Measurements from ENCODE around the gene KRT28. TPM values are rescaled to one million over a fixed set of nuclear protein-coding genes. Genes with fewer than 3 reads are reported as not detected.
"Not testable (repeated sequence)": the region's sequence is repeated elsewhere in the genome, so short reads cannot be mapped to it uniquely, and the experiment has no call there.

Gene KRT28
- total RNA-seq, 1 experiment from 2014 or later, result not detected

- no peak for DNase-seq (ENCODE audit: low read depth)
These were observed 20.4 kb downstream of the KRT28 start for GRCh38 chr17:40779181-40779909.

GRCh38 chr17:40778461-40778860 lies 21.3 kb downstream of the KRT28 start:
- DNase-seq (ENCODE audit: low read depth), result no peak

DNA sequence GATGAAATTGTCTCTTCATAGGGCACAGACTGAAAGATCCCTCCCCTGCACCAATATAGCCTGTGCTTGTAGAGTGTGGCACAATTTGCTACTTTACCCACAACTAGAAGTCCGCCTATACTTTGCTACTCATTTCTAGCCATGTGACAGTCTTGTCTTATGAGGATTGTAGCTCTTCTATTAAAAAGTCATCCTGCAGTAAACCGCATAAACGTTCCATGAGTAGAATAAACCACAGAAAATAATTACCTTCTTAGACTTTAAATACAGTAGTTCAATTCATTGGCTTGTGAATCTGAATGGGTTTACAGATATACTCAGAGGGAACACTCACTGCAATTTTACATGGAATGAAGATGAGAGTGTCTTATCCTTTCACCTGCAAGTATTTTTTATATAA lies 21.8 kb downstream of the KRT28 start:
- DNase-seq (ENCODE audit: low read depth), result no peak

- no peak for DNase-seq (ENCODE audit: low read depth)
These were observed 22.3 kb downstream of the KRT28 start for GRCh38 chr17:40777459-40777858.

GRCh38 chr17:40775945-40776344 lies 23.8 kb downstream of the KRT28 start:
- no peak for DNase-seq (ENCODE audit: low read depth)

DNA sequence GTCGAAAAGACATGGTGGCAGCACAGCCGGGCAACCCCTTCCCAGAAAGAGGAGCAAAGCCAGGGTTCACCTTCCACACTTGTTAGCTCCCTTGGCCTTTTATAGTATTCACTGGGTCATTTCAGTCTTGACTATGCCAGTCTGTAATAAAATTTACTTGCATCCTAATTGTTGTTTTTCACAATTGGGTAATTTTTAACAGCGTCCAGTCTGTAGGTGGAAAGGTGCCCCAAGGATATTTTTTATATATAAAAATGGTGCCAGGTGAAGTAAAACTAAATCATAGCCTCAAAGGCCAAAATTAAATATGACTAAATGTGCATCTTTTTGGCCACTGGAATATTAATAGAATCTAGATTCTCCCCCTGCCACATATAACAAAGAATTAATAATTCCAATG lies 27.7 kb downstream of the KRT28 start, which contains the start of gene KRT26:
TSS of gene KRT26 (minus strand) at position 101 of the 400 bp plus-strand sequence. CDS start at position 13, 88 bp downstream.
- DNase-seq (ENCODE audit: low read depth), result no peak

DNA sequence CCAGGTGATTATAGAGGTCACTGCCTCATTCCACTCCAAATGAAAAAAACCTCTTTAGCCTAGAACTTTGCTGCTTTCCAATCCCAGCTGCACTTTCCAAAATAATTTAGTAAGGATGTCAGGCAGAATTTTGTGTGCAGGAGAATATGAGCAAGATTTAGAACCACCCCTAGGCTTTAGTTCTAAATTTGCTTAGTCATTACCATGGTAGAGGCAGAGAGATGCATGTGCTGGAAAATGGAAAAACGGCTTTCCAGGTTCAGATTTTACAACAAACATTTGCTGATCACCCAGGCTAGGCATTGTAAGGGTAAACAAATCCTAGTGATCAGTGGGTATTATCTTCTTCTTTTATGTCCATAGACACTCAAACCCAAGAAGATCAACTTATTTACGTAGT lies 34.1 kb downstream of the KRT28 start:
- DNase-seq (ENCODE audit: low read depth), result no peak

DNA sequence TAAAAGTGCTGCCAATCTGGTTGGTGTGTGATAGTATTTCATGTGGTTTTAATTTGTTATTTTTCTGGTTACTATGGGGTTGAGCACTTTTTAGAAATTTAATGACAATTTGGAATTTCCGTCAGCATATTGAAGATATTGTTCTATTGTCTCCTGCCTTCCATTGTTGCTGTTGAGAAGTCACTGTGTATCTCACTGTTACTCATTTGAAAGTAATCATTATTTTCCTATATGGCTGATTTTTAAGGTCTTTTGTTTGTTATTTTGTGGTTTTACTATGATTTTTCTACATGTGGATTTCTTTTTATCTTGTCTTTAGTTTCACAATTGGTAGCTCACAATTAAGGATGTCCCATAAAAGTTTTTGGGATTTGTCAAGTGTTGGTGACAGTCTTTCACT lies 36.0 kb downstream of the KRT28 start:
- DNase-seq (ENCODE audit: low read depth), result no peak

DNA sequence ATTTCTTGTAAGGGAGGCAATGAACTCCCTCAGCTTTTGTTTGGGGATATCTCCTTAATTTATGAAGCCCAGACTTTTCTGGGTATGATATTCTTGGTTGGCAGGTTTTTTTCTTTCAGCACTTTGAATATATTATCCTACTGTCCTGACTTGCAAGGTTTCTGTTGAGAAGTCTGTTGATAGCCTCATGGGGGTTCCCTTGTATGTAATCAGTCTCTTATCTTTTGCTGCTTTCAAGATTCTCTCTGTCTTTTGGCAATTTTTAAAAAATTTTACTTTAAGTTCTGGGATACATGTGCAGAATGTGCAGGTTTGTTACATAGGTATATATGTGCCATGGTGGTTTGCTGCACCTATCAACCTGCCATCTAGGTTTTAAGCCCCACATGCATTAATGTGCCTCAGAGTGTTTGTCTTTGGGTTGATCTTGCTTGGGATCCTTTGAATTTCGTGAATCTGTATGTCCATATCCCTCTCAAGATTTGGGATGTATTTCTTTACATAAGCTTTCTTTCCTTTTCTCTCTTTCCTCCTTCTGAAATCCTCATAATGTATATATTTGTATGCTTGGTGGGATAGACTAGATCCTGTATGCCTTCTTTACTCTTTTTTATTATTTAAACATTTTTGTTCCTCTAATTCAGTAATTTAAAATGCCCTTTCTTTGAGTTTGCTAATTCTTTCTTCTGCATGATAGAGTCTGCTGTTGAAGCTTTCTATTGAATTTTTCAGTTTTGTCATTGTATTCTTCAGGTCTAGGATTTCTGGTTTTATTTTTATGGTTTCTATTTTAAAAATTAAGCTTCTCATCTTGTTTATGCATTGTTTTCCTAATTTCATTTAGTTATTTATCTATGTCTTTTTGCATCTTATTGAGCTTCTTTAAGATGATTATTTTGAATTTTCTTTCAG lies 39.4 kb downstream of the KRT28 start:
- no peak for DNase-seq (ENCODE audit: low read depth)

DNA sequence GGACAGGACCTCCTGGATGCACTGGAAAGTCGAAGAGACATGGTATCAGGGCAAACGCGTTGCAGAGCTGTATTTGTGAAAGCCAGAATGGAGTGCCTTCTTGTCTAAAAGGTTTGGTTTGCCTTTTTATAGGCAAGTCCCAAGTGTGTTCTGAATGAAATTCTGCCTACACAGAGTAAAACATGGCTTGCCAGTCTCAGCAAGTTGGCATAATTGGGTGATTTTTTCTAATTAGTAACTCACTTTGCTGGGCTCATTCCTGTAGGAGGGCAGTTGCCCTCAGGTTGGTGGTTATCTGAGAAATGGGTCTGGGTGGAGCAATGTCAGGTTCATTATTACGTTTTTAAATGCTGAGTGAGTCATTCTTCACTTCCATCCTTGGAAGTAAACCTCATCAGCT lies 44.5 kb downstream of the KRT28 start, which contains the start of gene KRT25:
TSS of gene KRT25 (minus strand) at position 101 of the 400 bp plus-strand sequence. CDS start at position 41, 60 bp downstream.
- DNase-seq (ENCODE audit: low read depth), result no peak

- DNase-seq (ENCODE audit: low read depth), result no peak
These were observed 46.0 kb downstream of the KRT28 start for GRCh38 chr17:40753804-40754203.

- DNase-seq (ENCODE audit: low read depth), result no peak
These were observed 48.7 kb downstream of the KRT28 start for GRCh38 chr17:40751065-40751464.

DNA sequence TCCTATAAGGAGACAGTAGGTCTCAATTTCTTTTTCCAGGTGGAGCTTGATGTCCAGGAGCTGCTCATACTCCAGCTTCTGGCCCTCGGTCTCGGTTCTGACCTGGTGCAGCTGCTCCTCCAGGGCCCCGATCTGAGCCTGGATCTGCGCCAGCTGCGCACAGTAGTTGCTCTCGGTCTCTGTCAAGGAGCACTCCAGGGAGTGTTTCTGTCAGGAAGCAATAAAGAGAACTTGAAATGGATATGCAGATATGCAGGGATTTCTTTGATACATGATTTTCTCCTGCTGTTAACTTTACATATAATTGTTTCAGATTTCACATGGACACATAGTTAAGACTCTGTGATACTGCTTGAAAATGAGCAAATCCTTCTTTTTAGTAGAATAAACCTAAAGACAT lies 49.4 kb downstream of the KRT28 start:
- no peak for DNase-seq (ENCODE audit: low read depth)

DNA sequence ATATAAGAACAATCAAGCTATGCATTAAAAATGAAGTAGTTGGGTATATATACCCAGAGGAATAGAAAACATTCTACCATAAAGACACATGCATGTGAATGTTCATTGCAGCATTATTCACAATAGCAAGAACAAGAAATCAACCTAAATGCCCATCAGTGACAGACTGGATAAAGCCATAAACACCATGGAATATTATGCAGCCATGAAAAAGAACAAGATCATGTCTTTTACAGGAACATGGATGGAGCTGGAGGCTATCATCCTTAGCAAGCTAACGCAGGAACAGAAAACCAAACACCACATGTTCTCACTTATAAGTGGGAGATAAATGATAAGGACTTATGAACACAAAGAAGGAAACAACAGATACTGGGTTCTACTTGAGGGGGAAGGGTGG lies 51.1 kb downstream of the KRT28 start:
- not testable (repeated sequence) for DNase-seq (ENCODE audit: low read depth)

Other genes starting within 250 kb of the KRT28 start
- gene CCR7, start 234.5 kb downstream of the KRT28 start, total RNA-seq (2014; rRNA removed; shearing (Covaris generic)), result not detected in 2 replicates
- 122 and 126 TPM in 2 replicates for gene SMARCE1, start 152.1 kb downstream of the KRT28 start, total RNA-seq (2014; rRNA removed; shearing (Covaris generic))
- gene KRT222, start 134.8 kb downstream of the KRT28 start, total RNA-seq (2014; rRNA removed; shearing (Covaris generic)), result not detected in 2 replicates
- not detected in 2 replicates for gene KRT24, start 96.2 kb downstream of the KRT28 start, total RNA-seq (2014; rRNA removed; shearing (Covaris generic))
- not detected in 2 replicates for gene KRT25, start 44.6 kb downstream of the KRT28 start, total RNA-seq (2014; rRNA removed; shearing (Covaris generic))
- gene KRT26, start 27.8 kb downstream of the KRT28 start, total RNA-seq (2014; rRNA removed; shearing (Covaris generic)), result not detected in 2 replicates
- gene KRT27, start 17.4 kb downstream of the KRT28 start, total RNA-seq (2014; rRNA removed; shearing (Covaris generic)), result not detected in 2 replicates
- 54.7 and 56.8 TPM in 2 replicates for gene KRT10, start 22.7 kb upstream of the KRT28 start, total RNA-seq (2014; rRNA removed; shearing (Covaris generic))
- not detected in 2 replicates for gene KRT12, start 67.3 kb upstream of the KRT28 start, total RNA-seq (2014; rRNA removed; shearing (Covaris generic))
- not detected in 2 replicates for gene KRT20, start 85.3 kb upstream of the KRT28 start, total RNA-seq (2014; rRNA removed; shearing (Covaris generic))
- not detected in 2 replicates for gene KRT23, start 137.7 kb upstream of the KRT28 start, total RNA-seq (2014; rRNA removed; shearing (Covaris generic))
- not detected in 2 replicates for gene KRT39, start 167.0 kb upstream of the KRT28 start, total RNA-seq (2014; rRNA removed; shearing (Covaris generic))
- not detected in 2 replicates for gene KRT40, start 184.4 kb upstream of the KRT28 start, total RNA-seq (2014; rRNA removed; shearing (Covaris generic))
- gene KRTAP3-3, start 194.2 kb upstream of the KRT28 start, total RNA-seq (2014; rRNA removed; shearing (Covaris generic)), result not detected in 2 replicates
- gene KRTAP3-2, start 199.9 kb upstream of the KRT28 start, total RNA-seq (2014; rRNA removed; shearing (Covaris generic)), result not detected in 2 replicates
- not detected in 2 replicates for gene KRTAP3-1, start 209.2 kb upstream of the KRT28 start, total RNA-seq (2014; rRNA removed; shearing (Covaris generic))
- gene KRTAP1-5, start 227.2 kb upstream of the KRT28 start, total RNA-seq (2014; rRNA removed; shearing (Covaris generic)), result not detected in 2 replicates
- gene KRTAP1-4, start 230.2 kb upstream of the KRT28 start, total RNA-seq (2014; rRNA removed; shearing (Covaris generic)), result not detected in 2 replicates
- not detected in 2 replicates for gene KRTAP1-3, start 234.9 kb upstream of the KRT28 start, total RNA-seq (2014; rRNA removed; shearing (Covaris generic))
- 1.5 TPM in 1 of 2 replicates, not detected in the other for gene KRTAP1-1, start 241.5 kb upstream of the KRT28 start, total RNA-seq (2014; rRNA removed; shearing (Covaris generic))
- not detected in 2 replicates for gene KRTAP2-1, start 247.4 kb upstream of the KRT28 start, total RNA-seq (2014; rRNA removed; shearing (Covaris generic))

Measured in Daoy (cell line).